LNCaP clone FGC (cell line): ENCODE data around the gene NAPA.

Source experiments
- DNase-seq: peaks from one replicate; pipeline ENCODE4 v3.0.0-alpha.2; 2011; ENCODE audit warnings: low read depth
- H3K4me3 ChIP-seq: 2 replicates; pipeline ENCODE4 v1.5.1; 2011; ENCODE audit warnings: mild to moderate bottlenecking, low read depth, low read length, control low read depth
- CTCF ChIP-seq: IDR thresholded peaks from 2 replicates; pipeline ENCODE4 v1.5.1; 2012; ENCODE audit warnings: mild to moderate bottlenecking; ENCODE audit not compliant: control insufficient read depth, insufficient read depth; ENCODE audit errors: extremely low read depth

NAPA gene

GRCh38 chr19:47547199-47547598 lies 32.3 kb upstream of the NAPA start:
- TF ChIP-seq CTCF: no peak
- no peak overlapping the region for H3K4me3 ChIP-seq
- DNase-seq: no peak

DNA sequence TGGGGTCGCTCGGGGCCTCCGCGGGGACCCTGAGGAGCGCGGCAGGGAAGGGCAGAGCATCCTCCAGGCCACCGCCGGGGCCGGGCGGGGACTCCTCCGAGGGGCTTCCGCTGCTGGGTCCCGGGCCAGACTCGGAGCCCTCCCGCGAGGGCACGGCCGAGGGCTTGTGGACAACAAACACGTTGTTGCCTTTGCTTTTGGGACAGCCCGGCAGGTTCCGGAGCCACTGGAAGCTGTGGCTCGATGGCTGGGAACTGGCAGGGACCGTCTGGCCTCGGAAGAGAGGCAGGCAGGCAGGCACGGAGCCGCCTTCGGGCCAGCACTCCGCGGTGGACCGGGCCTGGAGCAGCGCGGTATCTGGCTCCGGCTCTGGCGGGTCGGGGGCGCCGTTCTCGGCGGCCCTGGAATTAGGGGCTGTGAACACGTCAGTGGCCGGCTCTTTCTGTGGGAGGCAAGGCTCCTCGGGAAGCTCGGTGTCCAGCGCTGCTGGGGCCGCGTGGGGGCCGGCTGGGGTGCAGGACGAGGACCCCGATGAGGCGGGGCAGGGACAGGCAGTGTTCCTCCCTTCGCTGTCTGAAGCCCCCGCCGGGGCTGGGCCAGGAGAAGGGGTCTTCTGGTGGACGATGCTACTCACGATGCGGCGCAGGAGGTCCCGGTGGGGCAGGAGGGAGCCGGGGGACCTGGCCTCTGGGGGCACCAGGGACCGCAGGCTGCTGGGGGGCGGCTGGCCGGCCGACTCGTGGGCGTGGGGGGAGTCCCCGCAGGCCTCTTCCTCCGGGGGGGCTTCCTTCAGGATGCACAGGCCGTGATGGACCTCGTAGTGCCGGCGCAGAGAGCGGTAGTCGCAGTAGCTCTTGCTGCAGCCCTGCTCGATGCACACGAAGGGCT lies 30.4 kb upstream of the NAPA start:
- TF ChIP-seq CTCF: no peak
- no peak overlapping the region for H3K4me3 ChIP-seq
- DNase-seq: no peak

DNA sequence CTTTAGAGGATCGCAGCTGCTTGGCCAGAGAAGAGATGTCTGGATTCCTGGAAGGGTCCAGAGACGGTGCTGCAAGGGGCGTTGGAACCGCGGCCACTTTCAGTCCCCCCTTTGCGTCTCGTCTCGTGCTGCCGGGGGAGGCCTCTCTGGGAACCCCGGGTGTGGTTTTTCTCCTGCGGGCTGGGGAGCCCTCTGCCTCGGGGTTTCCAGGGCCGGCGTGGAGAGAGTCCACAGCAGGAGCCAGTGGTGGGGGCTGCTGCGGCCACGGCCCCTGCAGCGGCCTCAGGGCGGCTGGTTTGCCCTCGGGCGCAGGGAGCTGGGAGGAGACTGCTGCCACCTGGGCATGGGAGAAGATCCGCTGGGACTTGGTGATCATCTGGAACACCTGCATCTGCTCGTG lies 29.6 kb upstream of the NAPA start:
- DNase-seq: no peak
- H3K4me3 ChIP-seq: no peak overlapping the region
- TF ChIP-seq CTCF: no peak

- TF ChIP-seq CTCF: no peak
- no peak overlapping the region for H3K4me3 ChIP-seq
- no peak for DNase-seq
Observed at GRCh38 chr19:47544075-47544474, 29.2 kb upstream of the NAPA start.

DNA sequence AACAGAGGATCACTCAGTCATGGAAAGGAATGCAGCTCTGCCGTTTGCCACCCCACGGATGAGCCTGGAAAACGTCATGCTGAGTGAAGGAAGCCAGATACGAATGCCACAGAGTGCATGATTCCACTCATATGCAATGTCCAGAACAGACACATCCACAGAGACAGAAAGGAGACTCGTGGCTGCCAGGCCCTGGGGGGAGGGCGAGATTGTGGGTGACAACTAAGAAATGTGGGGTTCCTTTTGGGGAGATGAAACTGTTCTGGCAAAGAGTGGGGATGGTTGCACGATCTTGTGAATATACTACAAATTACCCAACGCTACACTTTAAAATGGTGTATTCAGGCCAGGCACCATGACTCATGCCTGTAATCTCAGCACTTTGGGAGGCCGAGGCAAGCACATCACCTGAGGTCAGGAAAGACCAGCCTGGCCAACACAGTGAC lies 27.2 kb upstream of the NAPA start:
- no peak for TF ChIP-seq CTCF
- no peak for DNase-seq
- H3K4me3 ChIP-seq: no peak overlapping the region

GRCh38 chr19:47541518-47541917 lies 26.7 kb upstream of the NAPA start:
- DNase-seq: no peak
- TF ChIP-seq CTCF: no peak
- no peak overlapping the region for H3K4me3 ChIP-seq

GRCh38 chr19:47540748-47541147 lies 25.9 kb upstream of the NAPA start:
- TF ChIP-seq CTCF: no peak
- no peak overlapping the region for H3K4me3 ChIP-seq
- DNase-seq: no peak
